Islet precursor cell (in vitro differentiated cells): ENCODE data around the gene SMG6.
A peak's percentile ranks its signal among the peaks of the same experiment; 100 is the strongest.
"Not testable (repeated sequence)": the region's sequence is repeated elsewhere in the genome, so short reads cannot be mapped to it uniquely, and the experiment has no call there.

Experiments used
- DNase-seq: peaks from one replicate; pipeline ENCODE4 v3.0.0-alpha.2; 2018

The SMG6 gene

GRCh38 chr17:2303204-2304188 is at the start of gene SMG6, which contains the start of gene SRR:
TSS of gene SMG6 (minus strand) at chr17:2303785. CDS start at chr17:2303720, 65 bp downstream.
TSS of gene SRR (plus strand) at chr17:2303950. CDS start at chr17:2315561, 11,611 bp downstream.
- DNase-seq = peak; percentile 98

- no peak for DNase-seq
Measured at GRCh38 chr17:2351269-2351668, 47.7 kb upstream of the SMG6 start.

- DNase-seq = peak; percentile 99
Measured at GRCh38 chr17:2347805-2348685, 44.5 kb upstream of the SMG6 start.

GRCh38 chr17:2346475-2346874 is 42.9 kb upstream of the SMG6 start:
- DNase-seq = peak; percentile 86

- DNase-seq = no peak
Measured at GRCh38 chr17:2344528-2344927, 40.9 kb upstream of the SMG6 start.

GRCh38 chr17:2343421-2343820 is 39.8 kb upstream of the SMG6 start:
- DNase-seq = no peak

- DNase-seq = peak; percentile 82
Measured at GRCh38 chr17:2338315-2338657, 34.7 kb upstream of the SMG6 start.

- peak; percentile 86 for DNase-seq
Measured at GRCh38 chr17:2337544-2338314, 34.1 kb upstream of the SMG6 start.

GRCh38 chr17:2336852-2337543 is 33.4 kb upstream of the SMG6 start, which contains the start of gene SGSM2:
TSS of gene SGSM2 (plus strand) at chr17:2337501. CDS start at chr17:2337689, 188 bp downstream.
- peak; percentile 89 for DNase-seq

GRCh38 chr17:2336215-2336851 is 32.7 kb upstream of the SMG6 start, which contains the start of gene TSR1:
TSS of gene TSR1 (minus strand) at chr17:2336457. CDS start at chr17:2336427, 30 bp downstream.
- peak; percentile 98 for DNase-seq

- DNase-seq = peak; percentile 76
Measured at GRCh38 chr17:2335726-2336214, 32.2 kb upstream of the SMG6 start.

- no peak for DNase-seq
Measured at GRCh38 chr17:2331303-2331702, 27.7 kb upstream of the SMG6 start.

GRCh38 chr17:2323629-2324314 is 20.2 kb upstream of the SMG6 start:
- no peak for DNase-seq

- DNase-seq = no peak
Measured at GRCh38 chr17:2321399-2321798, 17.8 kb upstream of the SMG6 start.

- no peak for DNase-seq
Measured at GRCh38 chr17:2319051-2319450, 15.5 kb upstream of the SMG6 start.

GRCh38 chr17:2317796-2318195 is 14.2 kb upstream of the SMG6 start:
- no peak for DNase-seq

- not testable (repeated sequence) for DNase-seq
Measured at GRCh38 chr17:2316916-2317205, 13.3 kb upstream of the SMG6 start.

GRCh38 chr17:2312736-2313135 is 9.2 kb upstream of the SMG6 start:
- no peak for DNase-seq

- no peak for DNase-seq
Measured at GRCh38 chr17:2309338-2310154, 6.0 kb upstream of the SMG6 start.

- DNase-seq = no peak
Measured at GRCh38 chr17:2304931-2305330, 1.3 kb upstream of the SMG6 start.
